Right renal cortex interstitium (tissue), 3 donors: Measurements from ENCODE around the gene CIDEC. TPM values are rescaled to one million over a fixed set of nuclear protein-coding genes. Genes with fewer than 3 reads are reported as not detected.

Experiments used
- DNase-seq, 3 donors: peaks; one replicate each; pipeline ENCODE4 v3.0.0-alpha.2; 2013; ENCODE audit warnings: low read depth in 3 of 3, low spot score in 2 of 3
- polyA plus RNA-seq, 3 donors: library from polyadenylated mRNA; unstranded; fragments of 120-200 nt; gene quantifications; one replicate each; pipeline ENCODE4 v1.2.1, GENCODE V29; 2013; ENCODE audit not compliant: insufficient read length in 3 of 3

CIDEC gene, protein sequence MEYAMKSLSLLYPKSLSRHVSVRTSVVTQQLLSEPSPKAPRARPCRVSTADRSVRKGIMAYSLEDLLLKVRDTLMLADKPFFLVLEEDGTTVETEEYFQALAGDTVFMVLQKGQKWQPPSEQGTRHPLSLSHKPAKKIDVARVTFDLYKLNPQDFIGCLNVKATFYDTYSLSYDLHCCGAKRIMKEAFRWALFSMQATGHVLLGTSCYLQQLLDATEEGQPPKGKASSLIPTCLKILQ
- polyA plus RNA-seq = under 1 TPM in 1 of 3 donors, not detected in 2; 0.14 TPM

DNA sequence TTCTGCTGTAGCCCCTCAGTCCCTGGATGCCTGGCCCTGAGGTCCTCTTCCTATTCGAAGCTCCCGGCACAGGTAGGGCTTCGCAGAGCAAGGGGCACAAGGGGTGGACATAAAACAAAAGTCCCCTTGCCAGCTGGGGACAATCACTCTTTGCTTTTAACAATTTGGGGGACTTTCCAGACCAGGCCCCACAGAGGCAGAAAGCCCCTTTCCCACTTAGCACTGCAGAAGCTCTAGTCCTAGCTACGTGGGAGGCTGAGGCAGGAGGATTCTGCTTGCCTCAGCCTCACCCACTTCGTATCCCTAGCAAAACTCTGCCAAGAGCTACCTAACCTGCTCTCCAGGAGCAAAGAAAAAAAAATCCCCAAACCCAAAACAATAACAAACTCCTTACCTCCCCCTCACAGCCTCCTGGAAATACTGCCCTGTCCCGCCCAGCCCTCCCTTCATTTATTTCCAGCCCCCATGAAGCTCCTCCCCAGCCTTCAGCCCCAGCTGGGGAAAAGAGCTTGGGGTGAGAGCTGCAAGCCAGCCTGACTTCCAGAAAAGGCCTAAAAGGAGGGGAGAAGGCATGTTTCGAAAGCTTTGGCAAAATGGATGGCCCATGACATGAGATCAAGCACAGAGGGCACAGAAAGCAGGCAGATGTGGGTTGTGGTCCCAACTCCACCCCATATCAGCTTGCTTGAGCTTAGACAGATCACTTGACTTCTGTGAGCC is at the start of gene CIDEC:
Gene CIDEC, minus strand, starts transcription at position 424 of the 720 bp plus-strand sequence. CDS start 1,767 bp downstream, outside the sequence.
- DNase-seq = no peak

DNA sequence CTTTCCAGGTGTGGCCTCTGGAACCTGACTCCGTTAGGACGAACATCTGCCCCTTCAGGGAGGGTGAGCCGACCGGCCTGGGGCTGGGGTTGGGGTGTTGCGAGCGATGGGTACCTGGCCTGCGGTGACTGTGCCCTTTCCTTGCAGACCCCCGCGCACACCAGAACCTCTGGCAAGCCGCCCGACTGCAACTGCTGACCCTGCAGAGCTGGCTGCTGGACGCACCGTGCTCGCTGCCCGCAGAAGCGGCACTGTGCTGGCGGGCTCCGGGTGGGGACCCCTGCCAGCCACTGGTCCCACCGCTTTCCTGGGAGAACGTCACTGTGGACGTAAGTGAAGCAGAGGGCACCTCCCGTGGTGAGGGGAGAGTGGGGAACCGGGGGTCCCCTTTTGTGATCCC is 48.1 kb upstream of the CIDEC start:
- DNase-seq = no peak

DNA sequence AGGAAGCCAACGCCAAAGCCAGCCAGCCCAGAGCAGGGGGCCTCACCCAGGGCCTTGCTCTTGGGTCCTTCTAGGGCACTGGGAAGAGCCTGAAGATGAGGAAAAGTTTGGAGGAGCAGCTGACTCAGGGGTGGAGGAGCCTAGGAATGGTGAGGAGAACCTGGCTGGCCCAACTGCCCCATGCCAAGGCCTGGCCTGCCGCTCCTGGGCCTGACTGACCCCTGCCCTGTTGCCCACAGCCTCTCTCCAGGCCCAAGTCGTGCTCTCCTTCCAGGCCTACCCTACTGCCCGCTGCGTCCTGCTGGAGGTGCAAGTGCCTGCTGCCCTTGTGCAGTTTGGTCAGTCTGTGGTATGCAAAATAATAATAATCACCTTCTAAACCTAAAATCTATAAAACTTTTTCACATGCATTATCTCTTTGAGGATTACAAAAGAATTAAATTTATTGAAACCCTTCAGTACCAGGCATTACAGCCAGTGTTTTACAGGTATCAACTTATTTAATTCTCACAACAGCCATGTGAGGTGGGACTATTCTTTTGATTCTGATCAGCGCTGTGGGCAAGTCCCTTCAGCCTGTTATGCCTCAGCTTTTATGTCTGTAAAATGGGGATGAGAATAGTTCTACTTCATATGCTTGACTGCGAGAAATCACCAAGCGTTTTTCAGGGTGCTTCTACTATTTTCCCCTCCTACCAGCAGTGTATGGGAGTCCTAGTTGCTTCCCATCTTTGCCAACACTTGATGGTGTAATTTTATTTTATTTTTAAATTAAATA is 38.4 kb upstream of the CIDEC start:
- DNase-seq = no peak

DNA sequence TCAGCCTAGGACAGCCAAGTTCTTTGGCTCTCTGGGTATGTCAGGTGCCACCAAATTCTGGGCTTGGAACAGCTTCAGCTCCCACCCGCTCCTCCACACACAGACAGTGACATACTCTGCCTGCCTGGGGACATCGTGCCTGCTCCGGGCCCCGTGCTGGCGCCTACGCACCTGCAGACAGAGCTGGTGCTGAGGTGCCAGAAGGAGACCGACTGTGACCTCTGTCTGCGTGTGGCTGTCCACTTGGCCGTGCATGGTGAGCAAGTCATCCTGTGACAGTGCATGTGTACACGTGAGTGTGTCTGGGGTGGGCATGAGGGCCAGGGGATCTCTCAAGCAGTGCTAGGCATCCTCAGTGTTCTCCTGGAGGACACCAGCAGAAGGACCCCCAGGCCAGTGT is 37.8 kb upstream of the CIDEC start:
- no peak for DNase-seq

DNA sequence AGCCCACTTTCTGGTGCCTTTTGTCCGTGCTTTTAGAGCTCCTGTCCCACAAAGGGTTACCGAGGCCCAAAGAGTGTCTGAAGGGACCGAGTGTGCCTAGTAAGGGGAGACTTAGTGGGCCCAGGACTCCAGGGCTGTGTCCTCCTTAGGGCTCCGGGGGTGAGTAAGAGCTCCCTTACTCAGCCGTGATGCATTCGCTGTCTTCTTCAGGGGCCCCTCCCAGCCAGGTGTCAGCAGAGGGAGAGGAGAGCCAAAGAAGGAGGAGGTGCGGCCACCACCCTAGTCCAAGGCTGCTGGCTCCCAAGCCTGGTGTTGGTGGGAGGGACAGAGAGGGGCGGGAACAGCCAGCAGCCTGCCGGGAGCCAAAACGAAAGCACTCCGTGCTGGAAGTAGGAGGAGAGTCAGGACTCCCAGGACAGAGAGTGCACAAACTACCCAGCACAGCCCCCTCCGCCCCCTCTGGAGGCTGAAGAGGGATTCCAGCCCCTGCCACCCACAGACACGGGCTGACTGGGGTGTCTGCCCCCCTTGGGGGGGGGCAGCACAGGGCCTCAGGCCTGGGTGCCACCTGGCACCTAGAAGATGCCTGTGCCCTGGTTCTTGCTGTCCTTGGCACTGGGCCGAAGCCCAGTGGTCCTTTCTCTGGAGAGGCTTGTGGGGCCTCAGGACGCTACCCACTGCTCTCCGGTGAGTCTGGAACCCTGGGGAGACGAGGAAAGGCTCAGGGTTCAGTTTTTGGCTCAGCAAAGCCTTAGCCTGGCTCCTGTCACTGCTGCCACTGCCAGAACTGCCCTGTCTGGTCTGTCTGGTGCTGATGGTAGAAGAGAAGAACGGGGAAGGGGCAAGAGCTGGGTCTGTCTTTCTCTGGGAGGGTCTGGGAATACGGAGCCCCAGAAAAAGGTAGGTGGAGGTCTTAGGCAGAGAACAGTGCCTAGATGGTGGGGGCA is 37.0 kb upstream of the CIDEC start, which contains the start of gene IL17RC:
Gene IL17RC, plus strand, starts transcription at position 365 of the 947 bp plus-strand sequence. Its CDS starts 218 bp downstream, at position 583.
- peak in 2 of 3 donors; percentile 60 to 70 for DNase-seq

DNA sequence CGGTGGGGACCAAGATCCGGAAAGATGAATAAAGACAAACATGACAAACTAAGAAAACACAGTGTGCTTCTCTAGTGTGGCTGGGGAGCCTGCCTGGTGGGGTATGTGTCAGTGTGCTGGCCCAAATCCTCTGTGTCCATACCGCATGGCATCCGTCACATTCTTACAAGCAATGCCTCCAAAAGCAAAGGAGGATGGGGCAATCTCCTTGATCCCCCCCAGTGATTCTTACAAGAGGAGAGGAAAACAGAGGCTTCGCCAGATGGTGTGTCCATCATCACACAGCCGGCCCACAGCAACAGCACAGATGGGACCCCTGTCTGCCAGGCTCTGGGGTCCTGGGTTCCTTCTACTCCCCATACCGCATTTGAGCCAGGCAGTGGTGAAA is 36.3 kb upstream of the CIDEC start:
- no peak for DNase-seq

DNA sequence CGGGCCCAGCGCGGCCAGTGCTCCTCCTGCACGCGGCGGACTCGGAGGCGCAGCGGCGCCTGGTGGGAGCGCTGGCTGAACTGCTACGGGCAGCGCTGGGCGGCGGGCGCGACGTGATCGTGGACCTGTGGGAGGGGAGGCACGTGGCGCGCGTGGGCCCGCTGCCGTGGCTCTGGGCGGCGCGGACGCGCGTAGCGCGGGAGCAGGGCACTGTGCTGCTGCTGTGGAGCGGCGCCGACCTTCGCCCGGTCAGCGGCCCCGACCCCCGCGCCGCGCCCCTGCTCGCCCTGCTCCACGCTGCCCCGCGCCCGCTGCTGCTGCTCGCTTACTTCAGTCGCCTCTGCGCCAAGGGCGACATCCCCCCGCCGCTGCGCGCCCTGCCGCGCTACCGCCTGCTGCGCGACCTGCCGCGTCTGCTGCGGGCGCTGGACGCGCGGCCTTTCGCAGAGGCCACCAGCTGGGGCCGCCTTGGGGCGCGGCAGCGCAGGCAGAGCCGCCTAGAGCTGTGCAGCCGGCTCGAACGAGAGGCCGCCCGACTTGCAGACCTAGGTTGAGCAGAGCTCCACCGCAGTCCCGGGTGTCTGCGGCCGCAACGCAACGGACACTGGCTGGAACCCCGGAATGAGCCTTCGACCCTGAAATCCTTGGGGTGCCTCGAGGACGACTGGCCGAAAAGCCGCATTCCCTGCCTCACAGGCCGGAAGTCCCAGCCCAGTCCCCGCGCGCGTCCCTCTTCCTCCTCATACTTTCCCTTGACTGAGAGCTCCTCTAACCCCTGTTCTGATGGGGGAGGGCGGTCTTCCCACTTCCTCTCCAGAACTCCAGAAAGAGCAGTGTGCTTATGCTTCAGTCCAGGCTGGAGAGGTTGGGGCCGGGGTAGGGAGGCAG is 35.4 kb upstream of the CIDEC start:
- no peak for DNase-seq

DNA sequence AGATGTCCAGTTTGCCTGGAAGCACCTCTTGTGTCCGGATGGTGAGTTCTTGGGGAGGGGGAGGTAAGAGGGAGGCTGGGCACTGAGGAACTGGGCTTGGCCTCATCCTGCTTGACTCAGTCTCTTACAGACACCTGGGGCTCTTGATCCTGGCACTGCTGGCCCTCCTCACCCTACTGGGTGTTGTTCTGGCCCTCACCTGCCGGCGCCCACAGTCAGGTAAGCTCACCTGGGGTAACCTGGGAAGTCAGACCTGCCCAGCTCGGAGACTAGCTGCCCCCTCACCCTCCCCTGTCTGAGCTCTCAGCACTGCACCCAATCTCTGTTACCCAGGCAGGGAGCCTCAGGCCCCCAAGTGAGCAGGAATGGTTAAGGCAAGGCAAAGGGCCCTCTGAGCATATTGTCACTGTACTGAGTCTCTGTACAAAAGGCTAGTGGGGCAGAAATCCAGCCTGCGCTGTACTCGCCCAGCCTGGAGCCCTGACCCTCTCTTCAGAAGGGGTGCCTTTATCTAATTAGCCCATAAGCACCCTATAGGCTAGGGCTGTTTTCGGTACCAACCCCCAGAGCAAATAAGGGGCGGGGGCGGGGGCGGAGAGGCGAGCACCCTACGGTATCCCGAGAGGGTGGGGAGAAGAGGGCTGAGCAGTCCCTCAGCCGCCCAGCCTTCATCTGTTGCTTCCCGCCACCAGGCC is 34.7 kb upstream of the CIDEC start:
- no peak for DNase-seq

DNA sequence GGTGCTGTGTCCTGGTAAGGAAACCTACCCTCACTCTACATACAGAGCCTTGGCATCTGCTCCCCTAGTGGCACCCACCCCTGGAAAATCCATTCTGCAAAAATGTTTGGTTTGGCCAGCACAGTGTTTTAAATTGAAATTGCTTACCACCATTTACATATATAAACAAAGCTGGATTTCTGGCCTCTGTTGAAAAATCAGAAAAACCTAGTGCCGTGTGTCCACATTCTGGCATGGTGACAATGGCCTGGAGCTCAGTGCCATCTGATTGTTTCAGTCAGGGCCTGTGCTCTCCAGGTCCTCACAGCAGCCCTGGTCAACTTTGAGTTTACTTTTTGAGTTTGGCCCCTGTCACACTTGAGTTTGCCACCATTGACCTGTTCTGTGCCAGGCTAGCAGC is 34.0 kb upstream of the CIDEC start:
- DNase-seq = no peak

DNA sequence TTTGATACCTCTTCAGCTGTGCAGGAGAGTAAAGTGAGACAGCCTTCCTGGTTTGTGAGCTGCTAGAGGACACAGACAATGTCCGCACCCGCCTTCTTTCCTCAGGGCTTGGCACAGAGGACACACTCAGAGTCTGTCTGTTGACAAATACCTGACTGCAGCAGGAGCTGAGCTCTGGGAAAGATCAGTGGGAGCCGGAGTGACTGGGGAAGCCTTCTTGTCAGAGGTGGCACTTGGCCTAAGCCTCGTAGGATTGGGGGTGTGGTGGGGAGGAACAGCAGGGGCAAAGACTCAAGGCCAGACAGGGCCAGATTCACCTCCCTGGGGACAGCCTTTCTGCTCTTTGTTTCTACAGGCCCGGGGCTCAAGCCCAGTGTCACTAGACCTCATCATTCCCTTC is 33.5 kb upstream of the CIDEC start:
- DNase-seq = no peak

DNA sequence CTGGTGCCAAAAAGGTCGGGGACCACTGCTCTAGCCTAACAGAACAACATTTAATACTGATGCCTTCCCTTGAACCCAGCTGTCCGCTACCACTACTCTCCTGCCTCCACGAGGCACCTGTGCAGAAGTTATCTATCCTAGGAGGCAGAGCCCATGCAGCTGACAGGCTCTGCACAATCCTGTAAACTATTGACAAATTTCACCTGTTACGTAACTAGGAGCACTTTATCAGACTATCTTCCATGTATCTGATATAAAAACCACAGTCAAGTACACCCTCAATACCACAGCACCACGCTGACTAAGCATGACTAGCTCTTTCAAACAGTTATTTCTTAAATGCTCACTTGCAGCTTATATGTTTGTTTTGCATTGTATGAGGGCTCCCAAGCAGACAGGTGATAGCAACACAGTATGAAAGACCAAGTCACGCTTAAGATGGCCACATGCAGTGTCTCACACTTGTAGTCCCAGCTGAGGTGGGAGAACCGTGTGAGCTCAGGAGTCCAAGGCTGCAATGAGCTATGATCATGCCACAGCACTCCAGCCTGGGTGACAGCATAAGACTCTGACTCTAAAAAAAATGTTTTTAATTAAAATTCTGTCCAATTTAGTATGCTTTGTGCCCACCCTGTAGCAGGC is 32.4 kb upstream of the CIDEC start:
- no peak for DNase-seq

DNA sequence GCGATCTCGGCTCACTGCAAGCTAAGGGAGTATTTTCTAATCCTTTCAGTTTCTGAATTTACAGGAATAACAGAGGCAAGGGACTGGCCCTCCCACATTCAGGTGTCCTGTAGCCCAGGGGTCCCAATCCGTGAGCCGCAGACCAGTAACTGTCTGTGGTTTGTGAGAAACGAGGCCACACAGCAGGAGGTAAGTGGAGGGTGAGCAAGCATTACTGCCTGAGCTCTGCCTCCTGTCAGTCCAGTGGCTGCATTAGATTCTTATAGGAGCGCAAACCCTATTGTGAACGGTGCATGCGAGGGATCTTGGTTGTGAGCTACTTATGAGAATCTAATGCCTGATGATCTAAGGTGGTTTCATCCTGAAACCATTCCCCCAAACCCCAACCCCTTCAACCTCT is 31.8 kb upstream of the CIDEC start:
- DNase-seq = no peak

DNA sequence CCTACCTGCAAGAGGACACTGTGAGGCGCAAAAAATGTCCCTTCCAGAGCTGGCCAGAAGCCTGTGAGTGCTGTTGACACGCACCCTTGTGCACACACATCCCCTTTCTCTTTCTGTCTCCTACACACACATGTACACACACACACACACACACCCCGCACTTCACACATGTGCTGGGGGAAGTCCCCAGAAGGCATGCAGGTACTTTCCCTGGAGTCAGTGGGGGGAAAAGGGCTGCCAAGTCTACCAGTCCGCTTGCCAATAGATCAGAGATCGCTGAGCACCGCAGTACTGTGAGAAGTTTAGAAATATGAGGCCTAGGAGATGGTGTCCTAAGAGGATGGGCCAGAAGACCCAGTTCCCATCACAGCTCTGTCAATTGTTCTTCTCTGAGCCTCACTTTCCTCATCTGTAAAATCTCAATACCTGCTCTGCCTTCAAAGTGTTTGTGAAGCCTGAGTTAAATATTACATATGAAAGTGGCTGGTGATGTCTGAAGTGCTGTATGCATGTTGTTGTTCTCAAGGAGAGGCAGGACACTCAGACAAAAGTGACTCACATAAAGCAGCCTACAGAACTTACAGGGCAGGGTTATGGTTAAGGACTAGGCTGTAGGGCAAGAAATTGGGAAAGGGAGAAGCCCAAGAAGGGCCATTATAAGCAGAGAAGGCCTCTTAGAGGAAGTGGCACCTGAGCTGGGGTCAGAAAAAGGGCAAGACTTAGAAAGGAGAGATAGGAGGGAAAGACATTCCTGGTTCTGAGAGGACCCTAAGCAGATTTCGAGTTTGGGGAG is 29.4 kb upstream of the CIDEC start:
- no peak for DNase-seq

DNA sequence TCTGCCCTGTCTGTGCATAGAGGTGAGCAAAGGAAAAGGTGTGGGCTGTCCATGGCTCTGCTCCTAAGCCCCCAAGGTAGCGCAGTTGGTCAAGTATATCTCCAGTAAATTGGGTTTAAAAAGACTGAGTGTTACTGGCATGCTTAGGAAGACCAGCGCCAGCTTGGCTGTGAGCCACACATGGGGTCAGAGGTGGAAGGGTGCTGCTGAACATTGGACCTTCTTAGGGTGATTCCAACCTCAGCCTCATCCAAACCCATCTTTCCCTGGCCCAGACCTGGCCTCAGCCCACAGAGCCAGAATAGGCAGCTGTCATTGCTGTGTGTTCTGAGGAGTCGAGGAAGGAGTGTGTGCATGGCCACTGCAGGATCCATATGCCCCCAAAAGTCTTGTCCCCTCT is 28.2 kb upstream of the CIDEC start:
- no peak for DNase-seq

DNA sequence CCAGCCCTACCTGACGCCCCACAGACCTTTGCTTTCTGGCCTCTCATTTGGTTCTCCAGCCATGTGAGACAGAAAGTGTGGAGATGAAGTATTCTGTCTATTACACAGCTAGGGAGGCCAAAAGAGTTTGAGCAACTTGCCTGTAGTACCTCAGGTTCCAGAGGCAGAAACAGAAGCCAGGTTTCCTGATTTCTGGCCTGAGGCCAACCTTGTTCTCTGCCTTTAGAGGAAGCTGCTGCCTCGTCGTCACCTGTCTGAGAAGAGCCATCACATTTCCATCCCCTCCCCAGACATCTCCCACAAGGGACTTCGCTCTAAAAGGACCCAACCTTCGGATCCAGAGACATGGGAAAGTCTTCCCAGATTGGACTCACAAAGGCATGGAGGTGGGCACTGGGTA is 26.4 kb upstream of the CIDEC start:
- DNase-seq = no peak

DNA sequence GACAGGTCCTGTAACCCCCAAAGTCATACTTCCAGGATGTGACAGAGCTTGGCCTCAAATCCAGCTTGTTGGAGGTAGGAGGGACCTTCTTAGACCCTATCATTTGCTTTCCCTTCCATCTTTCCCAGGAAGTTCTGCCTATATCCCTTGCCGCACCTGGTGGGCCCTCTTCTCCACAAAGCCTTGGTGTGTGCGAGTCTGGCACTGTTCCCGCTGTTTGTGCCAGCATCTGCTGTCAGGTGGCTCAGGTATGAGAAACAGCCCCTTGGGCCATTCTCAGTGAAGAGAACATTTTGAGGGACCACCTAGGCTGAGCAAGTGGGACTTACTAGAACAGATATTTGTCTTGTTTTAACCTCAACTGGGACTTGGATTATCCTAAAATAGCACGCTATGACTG is 23.9 kb upstream of the CIDEC start:
- DNase-seq = no peak

DNA sequence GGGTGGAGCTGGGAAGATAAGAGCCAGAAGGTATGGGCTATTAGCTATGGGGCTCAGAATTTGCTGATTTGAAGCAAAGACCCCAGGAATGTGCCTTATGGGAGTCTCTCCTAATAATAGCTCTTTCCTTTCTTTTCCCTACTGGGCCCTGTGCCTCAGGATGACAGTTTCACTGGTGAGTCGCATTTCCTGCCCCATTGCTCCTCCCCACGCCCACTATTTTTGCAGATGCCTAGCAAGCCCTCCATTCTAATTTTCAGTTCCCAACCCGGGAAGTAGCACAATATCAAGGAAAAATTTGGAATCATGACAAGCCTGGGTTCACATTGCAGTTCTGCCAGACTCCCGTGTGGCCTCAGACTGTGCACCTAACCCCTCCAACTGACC is 23.2 kb upstream of the CIDEC start:
- DNase-seq = no peak
